ENCODE measurements around the gene CLDN15. TPM values are rescaled to one million over a fixed set of nuclear protein-coding genes. Genes with fewer than 3 reads are reported as not detected.

Gene CLDN15
- polyA plus RNA-seq, 1 experiment, result 3.7 TPM

- DNase-seq (ENCODE audit: low read depth), result peak; percentile 81
- CTCF ChIA-PET, result interaction anchor here (0.6 to 1.6 kb wide), 6 partner anchors 30 to 357 kb away, joined by 3 to 5 read pairs (median 3); no protein-coding TSS in a partner anchor
- POLR2A ChIA-PET, result no interaction called here
- TF ChIP-seq CTCF (IDR thresholded peaks at IDR 0.05; ENCODE audit: insufficient read depth, low read depth, low read length), result no peak
- Histone ChIP-seq H3K27me3 (ENCODE audit: control insufficient read depth, insufficient read depth, low read length) (no peaks in the 10 kb centered on the region), H3K4me3 (ENCODE audit: low read depth, low read length) (peak overlapping the region; percentile 100), H3K36me3 (ENCODE audit: control insufficient read depth, insufficient read depth, low read length) (peaks cover 3% of the 10 kb centered on the region; the same call in 1 of the 2 replicates)
Observed at GRCh38 chr7:101251871-101252659, 14.5 kb upstream of the CLDN15 start.

DNA sequence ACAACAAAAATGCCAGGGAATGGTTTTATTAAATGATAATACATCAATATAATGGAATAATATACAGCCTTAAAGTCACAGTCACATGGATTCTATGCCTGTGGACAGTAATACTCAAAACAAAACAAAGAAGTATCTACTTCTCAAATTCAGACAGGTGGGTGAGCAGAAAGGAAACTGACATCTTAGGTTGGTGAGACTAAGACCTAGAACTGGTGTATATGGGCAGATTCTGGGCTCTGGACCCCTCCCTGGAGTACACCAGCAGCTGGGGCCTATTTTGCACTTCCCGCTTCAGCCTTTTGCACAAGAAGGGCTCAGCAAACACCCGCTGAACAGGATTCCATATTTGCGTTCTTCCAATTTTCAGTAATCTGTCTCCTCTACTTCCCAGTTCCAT, 12.7 kb upstream of the CLDN15 start:
- H3K4me3 ChIP-seq (ENCODE audit: low read depth, low read length), result no peak overlapping the region
- POLR2A ChIA-PET, result interaction anchor here (0.7 kb wide), 1 partner anchor 1036 kb away, joined by 11 read pairs; the partner anchor contains the start of gene SH2B2

DNA sequence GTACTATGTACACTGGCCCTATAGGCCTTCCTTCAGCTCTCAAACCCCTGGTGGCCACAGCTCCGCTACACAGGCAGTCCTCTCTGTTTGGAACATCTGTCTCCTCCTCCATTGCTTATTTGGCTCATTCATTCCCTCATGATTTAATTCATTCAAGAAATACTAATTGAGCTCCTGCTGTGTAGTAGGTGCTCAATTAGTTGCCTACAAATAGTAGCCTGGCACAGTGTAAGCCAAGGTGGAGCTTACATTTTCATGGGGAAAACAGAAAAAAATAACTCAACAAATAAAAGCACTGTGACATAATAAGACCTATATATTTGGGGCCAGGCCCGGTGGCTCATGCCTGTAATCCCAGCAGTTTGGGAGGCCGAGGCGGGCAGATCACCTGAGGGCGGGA, 10.7 kb upstream of the CLDN15 start:
- no peak for TF ChIP-seq CTCF (IDR thresholded peaks at IDR 0.05; ENCODE audit: insufficient read depth, low read depth, low read length)
- H3K4me3 ChIP-seq (ENCODE audit: low read depth, low read length), result no peak overlapping the region
- DNase-seq (ENCODE audit: low read depth), result no peak
- ChIA-PET CTCF (interaction anchor here (1.2 to 1.8 kb wide), 2 partner anchors 34 to 56 kb away, joined by 6 read pairs; no protein-coding TSS in a partner anchor), POLR2A (no interaction called here)
- peaks cover 3% of the 10 kb centered on the region; the same call in 1 of the 2 replicates for H3K36me3 ChIP-seq (ENCODE audit: control insufficient read depth, insufficient read depth, low read length)
- H3K27me3 ChIP-seq (ENCODE audit: control insufficient read depth, insufficient read depth, low read length), result no peaks in the 10 kb centered on the region

More for the DNA sequence above, 12.7 kb upstream of the CLDN15 start:
- peaks cover 3% of the 10 kb centered on the region; the same call in 1 of the 2 replicates for H3K36me3 ChIP-seq (ENCODE audit: control insufficient read depth, insufficient read depth, low read length)
- TF ChIP-seq CTCF (IDR thresholded peaks at IDR 0.05; ENCODE audit: insufficient read depth, low read depth, low read length), result no peak
- DNase-seq (ENCODE audit: low read depth), result no peak
- CTCF ChIA-PET, result no interaction called here
- no peaks in the 10 kb centered on the region for H3K27me3 ChIP-seq (ENCODE audit: control insufficient read depth, insufficient read depth, low read length)

GRCh38 chr7:101245147-101245668, 7.6 kb upstream of the CLDN15 start:
- ChIA-PET POLR2A (no interaction called here), CTCF (interaction anchor here (1.0 to 2.4 kb wide), 8 partner anchors 11 to 186 kb away, joined by 3 to 14 read pairs (median 6); no protein-coding TSS in a partner anchor)
- peak overlapping the region; percentile 60 for H3K4me3 ChIP-seq (ENCODE audit: low read depth, low read length)
- no peak for TF ChIP-seq CTCF (IDR thresholded peaks at IDR 0.05; ENCODE audit: insufficient read depth, low read depth, low read length)
- no peak for DNase-seq (ENCODE audit: low read depth)
- H3K27me3 ChIP-seq (ENCODE audit: control insufficient read depth, insufficient read depth, low read length), result no peaks in the 10 kb centered on the region
- peaks cover 11% of the 10 kb centered on the region for H3K36me3 ChIP-seq (ENCODE audit: control insufficient read depth, insufficient read depth, low read length)
